ENCODE measurements around the gene SUSD4.

DNA sequence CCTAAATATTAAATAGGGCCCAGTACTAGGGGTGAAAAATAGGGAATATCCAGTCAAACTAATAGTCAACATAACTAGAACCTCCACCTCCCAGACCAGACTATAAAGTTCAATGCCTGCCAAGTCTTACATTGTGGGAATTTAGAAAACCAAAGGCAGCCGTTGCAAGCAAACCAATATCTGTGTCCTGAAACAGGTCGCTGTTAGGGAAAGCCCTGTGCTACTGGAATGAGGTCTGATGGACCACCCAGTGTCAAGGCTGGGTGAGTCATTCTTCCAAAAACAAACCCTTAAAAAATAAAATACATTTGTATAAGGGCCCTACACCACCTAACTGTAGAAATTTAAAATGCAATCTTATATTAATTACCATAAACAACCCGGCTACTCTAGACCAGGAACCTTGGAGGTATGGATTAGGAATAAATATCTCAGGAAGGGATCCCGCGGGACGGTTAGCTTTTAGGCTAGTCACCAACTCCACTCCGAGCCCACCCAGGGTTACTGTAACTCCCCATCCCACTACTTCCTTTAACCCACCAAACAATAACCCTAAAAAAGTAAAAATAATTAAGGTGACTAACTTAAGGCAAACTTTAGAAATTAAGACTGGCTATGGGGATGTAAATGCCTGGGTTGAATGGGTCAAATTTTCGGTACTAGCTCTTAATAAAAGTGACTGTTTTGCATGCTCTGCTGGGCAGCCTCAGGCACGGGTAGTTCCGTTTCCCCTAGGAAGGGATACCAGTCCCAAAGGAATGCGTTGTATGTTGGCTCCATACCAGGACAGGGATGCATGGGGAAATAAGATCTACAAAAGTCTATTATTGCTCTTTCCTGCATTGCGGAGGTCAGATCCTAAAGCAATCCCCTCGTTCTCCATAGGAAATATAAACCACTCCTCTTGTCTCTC lies 155.6 kb downstream of the SUSD4 start:
- TF ChIP-seq GATA2 (IDR thresholded peaks at IDR 0.05; ENCODE audit: low read depth, low read length) = no peak
- no peak for TF ChIP-seq GATA3 (IDR thresholded peaks at IDR 0.05; ENCODE audit: low read depth, low read length)
